Measurements from ENCODE around the gene NCKAP5.

DNA sequence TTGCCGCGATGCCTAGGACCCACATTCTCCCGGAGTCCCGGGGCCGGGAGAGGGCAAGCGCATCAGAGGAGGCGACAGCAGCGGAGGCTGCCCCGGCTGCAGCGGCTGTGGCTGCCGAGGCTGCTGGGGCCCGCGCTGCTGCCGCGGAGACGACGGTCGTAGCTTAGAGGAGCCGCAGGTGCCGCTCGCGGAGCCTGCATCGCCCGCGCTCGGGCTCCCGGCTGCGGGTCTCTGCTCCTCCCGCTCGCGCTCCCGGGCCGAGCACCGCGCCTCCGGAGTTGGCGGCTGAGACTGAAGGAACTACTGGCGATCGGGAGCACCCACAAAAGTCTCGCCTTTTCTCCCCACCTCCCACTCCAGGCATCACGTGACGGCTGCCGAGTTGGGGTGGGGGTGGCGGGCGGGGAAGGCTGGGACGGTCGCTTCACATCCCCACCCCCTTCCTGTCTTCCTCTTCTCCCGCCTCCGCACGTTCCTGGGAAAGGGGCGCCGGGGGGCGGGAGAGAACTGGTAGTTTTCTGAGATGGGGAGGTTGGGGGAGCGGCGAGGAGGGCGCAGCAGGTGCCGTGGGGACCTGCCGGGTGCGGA is 898.3 kb downstream of the NCKAP5 start, which contains the start of gene LYPD1:
- no peak for TF ChIP-seq EZH2 (IDR thresholded peaks at IDR 0.05; ENCODE audit: low read length, unreplicated experiment)
- TF ChIP-seq, protein P1, sequence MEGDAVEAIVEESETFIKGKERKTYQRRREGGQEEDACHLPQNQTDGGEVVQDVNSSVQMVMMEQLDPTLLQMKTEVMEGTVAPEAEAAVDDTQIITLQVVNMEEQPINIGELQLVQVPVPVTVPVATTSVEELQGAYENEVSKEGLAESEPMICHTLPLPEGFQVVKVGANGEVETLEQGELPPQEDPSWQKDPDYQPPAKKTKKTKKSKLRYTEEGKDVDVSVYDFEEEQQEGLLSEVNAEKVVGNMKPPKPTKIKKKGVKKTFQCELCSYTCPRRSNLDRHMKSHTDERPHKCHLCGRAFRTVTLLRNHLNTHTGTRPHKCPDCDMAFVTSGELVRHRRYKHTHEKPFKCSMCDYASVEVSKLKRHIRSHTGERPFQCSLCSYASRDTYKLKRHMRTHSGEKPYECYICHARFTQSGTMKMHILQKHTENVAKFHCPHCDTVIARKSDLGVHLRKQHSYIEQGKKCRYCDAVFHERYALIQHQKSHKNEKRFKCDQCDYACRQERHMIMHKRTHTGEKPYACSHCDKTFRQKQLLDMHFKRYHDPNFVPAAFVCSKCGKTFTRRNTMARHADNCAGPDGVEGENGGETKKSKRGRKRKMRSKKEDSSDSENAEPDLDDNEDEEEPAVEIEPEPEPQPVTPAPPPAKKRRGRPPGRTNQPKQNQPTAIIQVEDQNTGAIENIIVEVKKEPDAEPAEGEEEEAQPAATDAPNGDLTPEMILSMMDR (conservative IDR thresholded peaks at IDR 0.05; ENCODE audit: low read depth, low read length) = no peak

Measured in PC-3 (cell line).